Measurements from ENCODE around the gene HYAL3.
"Not testable (repeated sequence)": the region's sequence is repeated elsewhere in the genome, so short reads cannot be mapped to it uniquely, and the experiment has no call there.

The HYAL3 gene

DNA sequence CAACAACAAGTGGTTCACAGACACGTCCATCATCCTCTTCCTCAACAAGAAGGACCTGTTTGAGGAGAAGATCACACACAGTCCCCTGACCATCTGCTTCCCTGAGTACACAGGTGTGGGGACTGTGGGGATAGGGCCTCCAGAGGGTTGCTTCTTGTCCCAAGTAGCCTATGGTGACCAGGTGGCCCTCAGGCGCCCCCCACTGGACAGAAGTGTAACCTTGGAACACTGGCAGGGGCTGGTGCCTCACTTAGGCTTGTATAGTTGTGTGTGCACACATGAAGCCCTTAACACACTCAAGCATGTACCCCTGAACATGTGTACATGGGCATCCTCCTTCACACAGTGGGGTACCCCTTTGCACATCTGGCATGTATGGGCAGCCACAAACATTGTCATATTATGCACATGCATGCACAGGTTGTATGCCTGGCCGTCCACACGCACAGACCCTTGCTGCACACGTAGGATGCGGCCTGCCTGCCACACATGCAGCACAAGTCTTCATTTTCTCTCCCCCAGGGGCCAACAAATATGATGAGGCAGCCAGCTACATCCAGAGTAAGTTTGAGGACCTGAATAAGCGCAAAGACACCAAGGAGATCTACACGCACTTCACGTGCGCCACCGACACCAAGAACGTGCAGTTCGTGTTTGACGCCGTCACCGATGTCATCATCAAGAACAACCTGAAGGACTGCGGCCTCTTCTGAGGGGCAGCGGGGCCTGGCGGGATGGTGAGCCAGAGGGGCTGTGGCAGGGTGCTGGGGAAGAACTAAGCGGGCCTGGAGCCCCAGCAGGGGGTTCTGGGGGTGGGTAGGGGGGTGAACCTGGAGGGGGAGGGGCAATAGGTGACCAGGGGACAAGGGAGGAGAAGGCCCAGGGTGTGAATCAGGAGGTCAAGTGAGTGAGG, 42.0 kb downstream of the HYAL3 start:
- no peak for DNase-seq (ENCODE audit: low read depth)

DNA sequence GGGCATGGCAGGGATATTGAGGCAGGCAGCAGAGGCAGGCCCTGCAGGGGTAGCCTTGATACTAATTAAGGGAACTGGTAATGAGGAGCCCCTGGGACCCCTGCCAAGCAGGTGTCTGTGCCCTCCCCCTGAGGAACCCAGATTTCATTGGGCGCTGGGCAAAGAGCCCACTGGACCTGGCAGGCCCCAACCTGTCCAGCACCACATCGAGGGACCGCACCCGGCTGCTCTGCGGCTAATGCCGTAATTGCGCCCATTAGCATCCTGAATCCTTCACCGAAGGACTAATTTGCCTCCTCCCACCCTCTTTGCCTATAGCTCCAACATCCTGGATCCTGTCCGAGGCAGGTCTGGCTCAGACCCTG, 44.0 kb downstream of the HYAL3 start:
- DNase-seq (ENCODE audit: low read depth), result no peak

DNA sequence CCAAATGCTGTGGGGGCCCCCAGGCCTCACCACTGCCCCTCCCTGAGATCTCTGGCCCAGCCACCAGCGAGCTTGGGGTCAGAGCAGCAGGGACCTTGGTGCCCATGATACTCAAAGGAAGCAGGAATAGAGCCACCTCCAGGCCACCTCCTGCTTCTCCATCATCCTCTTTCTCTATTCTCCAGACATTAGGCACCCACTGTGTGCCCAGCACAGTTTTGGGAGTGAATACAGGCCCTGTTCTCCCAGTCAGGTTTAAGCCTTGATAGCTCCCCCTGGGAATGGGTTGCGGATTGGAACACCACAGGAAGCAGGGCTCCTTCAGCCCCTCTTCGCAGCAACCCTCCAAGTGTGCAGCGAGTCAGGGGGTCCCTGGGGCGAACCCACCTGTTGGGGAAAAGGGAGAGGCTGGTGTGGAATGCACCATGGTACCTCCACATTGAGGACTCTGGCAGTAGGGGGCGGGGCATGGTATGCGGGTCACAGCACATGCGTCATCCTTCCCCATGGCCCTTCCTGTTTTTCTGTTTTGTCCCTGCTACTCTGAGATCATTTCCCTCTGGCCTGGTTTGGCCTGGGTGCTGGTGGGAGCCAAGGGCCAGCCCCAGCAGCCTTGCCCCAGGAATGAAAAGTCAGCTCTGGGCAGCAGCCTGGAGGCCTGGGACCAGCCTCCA, 44.5 kb downstream of the HYAL3 start:
- no peak for DNase-seq (ENCODE audit: low read depth)

DNA sequence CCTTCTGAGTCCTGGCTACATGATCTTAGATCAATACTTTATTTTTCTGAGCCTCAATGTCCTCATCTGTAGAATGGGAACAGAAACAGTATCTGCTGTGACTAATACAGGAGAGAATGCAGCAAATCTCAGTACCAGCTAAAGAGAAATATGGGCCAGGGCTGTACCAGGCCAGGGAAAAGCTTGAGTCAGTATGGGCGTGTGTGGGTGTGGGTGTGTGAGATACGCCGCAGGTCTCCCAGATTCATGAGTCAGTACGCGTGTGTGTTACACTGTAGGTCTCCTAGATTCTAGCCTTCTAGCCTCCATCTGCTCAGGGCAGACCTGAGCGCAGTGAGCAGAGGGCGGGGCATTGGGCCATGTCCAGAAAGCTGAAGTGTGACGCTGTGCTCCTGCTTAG, 48.0 kb downstream of the HYAL3 start:
- DNase-seq (ENCODE audit: low read depth), result peak; percentile 87

DNA sequence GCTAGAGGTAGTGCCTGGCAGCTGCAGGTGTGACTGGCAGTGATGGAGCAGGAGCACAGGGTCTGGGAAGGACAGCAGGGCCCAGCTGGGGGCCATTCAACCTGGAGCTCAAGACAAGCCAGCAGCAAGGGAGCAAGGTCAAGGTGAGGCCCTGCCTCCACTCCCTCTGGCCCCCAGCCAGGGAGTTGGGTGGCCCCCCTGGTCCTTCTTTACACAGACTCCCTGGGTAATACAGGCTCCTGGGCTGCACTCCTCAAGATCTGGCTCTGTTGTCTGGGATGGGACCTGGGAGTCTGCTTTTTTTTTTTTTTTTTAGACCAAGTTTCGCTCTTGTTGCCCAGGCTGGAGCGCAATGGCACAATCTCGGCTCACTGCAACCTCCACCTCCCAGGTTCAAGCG, 48.7 kb downstream of the HYAL3 start:
- no peak for DNase-seq (ENCODE audit: low read depth)

DNA sequence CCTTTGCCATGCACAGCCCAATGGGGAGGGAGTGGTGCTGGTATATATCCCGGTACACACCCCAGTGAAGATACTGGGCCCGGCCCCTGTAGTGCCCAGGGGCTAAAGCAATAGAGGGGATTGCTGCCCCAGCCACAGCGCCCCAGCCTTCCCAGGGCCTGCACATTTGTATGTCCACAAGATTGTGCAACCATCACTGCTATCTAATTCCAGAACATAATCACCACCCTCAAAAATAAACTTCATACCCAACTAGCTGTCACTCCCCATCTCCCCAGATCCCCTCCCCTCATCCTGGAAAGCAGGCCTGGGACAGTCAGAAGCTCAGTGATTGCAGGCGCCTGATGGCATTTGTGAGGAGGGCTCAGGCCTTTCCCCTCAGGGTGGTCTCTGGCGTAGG, 49.7 kb downstream of the HYAL3 start:
- DNase-seq (ENCODE audit: low read depth), result no peak

DNA sequence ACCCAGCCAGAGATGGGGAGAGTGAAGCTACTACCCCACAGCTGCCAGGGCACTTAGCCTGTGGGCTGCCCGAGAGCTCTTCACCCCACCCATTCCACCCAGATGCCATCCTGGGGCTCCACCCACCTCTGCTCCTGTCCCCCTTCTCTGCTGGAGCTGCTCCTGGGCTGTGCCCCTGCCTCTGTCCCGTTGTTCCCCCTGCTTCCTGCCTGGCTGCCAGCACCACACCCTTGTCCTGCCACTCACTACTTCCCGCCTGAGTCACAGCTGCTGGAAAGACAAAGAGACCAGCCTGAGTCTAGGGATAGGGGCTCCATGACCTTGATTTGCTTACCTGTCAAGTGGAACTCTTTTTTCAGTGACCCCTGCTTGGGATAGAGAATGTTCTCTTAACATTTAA, 50.8 kb downstream of the HYAL3 start:
- no peak for DNase-seq (ENCODE audit: low read depth)

DNA sequence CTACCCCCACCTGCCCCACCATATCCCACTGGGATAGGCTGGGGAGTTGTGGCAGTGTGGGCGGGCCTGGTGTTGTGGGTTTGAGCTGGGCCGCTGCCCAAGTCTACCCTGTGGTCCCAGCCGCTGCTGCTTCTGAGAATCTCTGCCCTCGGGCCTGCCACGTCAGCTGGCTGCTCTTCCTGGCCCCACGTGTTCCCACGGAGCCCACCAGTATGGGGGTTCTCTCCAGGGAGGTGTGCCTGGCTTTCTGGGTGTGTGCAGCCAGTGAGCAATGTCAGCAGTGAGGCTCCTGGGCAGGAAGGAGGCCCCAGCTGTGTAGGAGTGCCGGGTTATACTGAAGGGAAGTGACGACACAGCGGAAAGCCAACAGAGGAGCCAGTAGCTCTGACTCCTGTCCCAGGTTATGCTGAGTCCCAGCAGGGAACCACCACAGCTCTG, 52.7 kb downstream of the HYAL3 start:
- DNase-seq (ENCODE audit: low read depth), result peak; percentile 93

DNA sequence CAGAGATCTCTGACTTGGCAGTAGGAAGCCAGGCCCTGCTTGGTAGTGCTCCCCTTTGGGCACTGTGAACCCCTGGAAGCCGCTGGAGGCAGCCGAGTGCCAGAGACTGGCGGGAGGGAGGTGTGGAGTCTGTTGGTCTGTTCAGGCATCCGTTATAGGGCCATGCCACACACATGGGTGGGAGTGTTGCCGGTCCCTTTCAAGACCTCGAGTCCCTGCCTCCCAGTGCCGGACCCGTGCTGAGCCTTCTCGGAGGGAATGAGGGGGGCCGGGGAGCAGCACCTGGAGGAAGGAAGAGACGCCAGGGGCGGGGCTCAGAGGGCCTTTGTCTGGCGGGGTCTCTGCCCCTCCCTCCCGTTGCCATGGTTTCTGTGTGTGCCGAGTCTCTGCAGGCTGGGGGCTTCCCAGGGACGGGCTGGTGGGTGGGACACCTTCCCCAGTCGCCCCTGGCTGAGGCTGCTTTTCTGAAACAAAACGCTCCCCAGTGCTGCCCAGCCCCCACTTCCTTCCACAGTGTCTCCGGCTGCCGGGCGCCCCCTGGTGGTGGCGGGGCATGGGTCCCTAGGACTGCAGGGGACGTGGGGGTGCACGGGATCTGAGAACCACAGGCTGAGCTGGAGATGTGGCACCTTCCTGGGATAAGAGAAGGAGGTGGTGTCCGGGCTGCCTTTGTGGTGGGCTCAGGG, 53.2 kb downstream of the HYAL3 start:
- no peak for DNase-seq (ENCODE audit: low read depth)

DNA sequence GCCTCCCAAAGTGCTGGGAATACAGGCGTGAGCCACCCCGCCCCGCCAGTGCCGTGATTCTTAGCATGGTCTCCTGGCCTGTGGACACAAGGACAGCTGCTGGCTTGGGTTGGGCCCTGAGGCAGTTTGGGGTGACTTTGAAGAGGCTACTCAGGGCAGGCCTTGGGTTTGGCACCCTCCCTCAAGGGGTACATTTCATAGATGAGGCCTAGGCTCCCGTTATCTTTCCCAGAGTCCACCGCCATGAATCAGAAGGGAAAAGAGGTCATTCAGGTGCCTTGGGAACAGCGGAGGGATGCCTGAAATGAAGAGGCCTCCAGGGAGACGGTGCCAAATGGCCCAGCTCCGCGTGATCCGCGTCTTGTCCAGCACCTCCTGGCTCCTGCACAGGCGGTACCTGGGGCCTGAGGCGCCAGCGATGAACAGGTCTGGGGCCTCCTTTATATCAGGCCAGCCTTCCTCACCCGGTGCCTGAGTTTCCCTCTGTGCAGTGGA, 53.9 kb downstream of the HYAL3 start:
- no peak for DNase-seq (ENCODE audit: low read depth)

DNA sequence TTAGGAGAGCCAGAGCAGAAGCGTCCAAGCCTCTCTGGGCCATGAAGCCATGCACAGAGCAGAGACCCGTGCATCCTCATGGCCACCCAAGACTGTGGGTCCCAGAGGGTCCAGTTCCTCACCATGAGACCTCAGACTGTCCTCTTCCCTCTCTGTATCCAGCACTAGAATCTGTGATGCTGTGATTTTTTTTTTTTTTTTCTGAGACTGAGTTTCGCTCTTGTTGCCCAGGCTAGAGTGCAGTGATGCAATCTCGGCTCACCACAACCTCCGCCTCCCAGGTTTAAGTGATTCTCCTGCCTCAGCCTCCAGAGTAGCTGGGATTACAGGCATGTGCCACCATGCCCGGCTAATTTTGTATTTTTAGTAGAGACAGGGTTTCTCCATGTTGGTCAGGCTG, 54.4 kb downstream of the HYAL3 start:
- DNase-seq (ENCODE audit: low read depth), result not testable (repeated sequence)

DNA sequence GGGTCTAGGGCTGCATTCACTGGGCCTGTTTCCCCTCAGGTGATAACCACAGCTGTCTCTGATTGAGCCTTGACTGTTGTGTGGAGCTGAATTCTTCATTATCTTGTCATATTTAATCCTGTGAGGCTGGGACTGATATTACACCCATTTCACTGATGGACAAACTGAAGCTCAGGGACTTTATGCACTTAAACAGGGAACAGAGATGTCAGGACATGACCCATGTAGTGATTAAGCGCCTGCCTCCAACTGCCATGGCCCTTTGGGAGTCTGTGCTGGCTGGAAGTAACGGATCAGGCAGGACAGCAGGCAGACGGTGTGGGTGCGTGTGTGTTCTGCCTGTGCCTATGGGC, 55.7 kb downstream of the HYAL3 start:
- DNase-seq (ENCODE audit: low read depth), result no peak

DNA sequence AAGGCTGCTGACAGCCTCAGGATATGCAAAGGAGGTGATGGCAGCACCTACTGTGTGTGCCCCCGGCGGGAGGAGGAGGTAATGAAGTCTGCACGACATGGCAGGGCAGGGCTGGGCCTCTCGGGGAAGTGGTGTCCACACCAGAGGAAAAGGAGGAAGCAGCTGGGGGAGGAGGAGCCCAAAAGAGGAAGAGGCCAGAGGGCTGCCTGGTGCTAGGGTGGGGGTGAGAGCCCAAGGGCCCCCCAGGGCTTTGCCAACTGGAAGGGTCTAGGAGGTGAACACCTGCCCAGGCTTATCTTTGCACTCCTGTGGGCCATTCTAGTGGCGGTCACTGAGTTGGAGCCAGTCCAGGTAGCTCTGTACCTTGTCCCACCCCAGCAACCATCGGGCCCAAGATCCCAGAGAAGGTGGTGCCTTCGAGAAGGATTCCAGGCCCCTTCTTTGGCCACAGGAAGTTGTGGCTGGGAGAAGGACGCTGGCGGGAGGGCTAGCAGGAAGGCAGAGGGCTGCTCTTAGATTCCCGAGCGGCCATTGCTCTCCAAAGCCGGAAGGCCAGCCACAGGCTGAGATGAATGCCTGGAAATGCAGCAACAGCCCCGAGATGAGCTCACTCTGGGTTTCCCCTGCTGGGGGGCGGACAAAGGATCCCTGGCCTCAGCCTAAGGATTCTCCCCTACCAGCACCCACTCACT, 56.2 kb downstream of the HYAL3 start:
- DNase-seq (ENCODE audit: low read depth), result no peak

Measured in non-pigmented ciliary epithelial cell (primary cell).